Small intestine (tissue), 7 donors: ENCODE data around the gene THSD4. TPM values are rescaled to one million over a fixed set of nuclear protein-coding genes. Genes with fewer than 3 reads are reported as not detected.
A peak's percentile ranks its signal among the peaks of the same experiment; 100 is the strongest.

Experiments
- DNase-seq, 2 donors: peaks; one replicate each; pipeline versions ENCODE4 v3.0.0 to v3.0.0-alpha.2; 2013
- FAIRE-seq: peaks from 2 replicates; lab custom pipeline; 2012; peaks lifted over from hg19 to GRCh38; lab: Jason Lieb, UNC
- H3K27ac ChIP-seq, 3 donors: one replicate each; pipeline ENCODE4 v1.5.1; 2013; ENCODE audit warnings: low read length in 2 of 3, mild to moderate bottlenecking in 2 of 3, control low read depth in 1 of 3, inconsistent platforms in 1 of 3, low read depth in 1 of 3, moderate library complexity in 1 of 3
- H3K27me3 ChIP-seq, 3 donors: one replicate each; pipeline ENCODE4 v1.6.1; 2013; ENCODE audit warnings: low read length in 3 of 3, inconsistent platforms in 1 of 3; ENCODE audit not compliant: control insufficient read depth in 3 of 3, insufficient read depth in 3 of 3
- H3K36me3 ChIP-seq, 3 donors: one replicate each; pipeline ENCODE4 v1.6.1; 2013; ENCODE audit warnings: low read length in 3 of 3, inconsistent platforms in 1 of 3, low read depth in 1 of 3, mild to moderate bottlenecking in 1 of 3, moderate library complexity in 1 of 3; ENCODE audit not compliant: control insufficient read depth in 3 of 3, insufficient read depth in 2 of 3
- H3K4me1 ChIP-seq, 3 donors: one replicate each; pipeline ENCODE4 v1.6.1; 2013; ENCODE audit warnings: low read length in 2 of 3, inconsistent platforms in 1 of 3, low read depth in 1 of 3, mild to moderate bottlenecking in 1 of 3, moderate library complexity in 1 of 3; ENCODE audit not compliant: control insufficient read depth in 3 of 3, insufficient read depth in 2 of 3
- H3K4me3 ChIP-seq, 3 donors: one replicate each; pipeline ENCODE4 v1.5.1; 2013; ENCODE audit warnings: low read length in 3 of 3, control low read depth in 1 of 3, inconsistent platforms in 1 of 3, low read depth in 1 of 3, mild to moderate bottlenecking in 1 of 3, moderate library complexity in 1 of 3
- H3K9me3 ChIP-seq, 2 donors: one replicate each; pipeline ENCODE4 v1.6.1; 2013; ENCODE audit warnings: low read depth in 1 of 2, low read length in 1 of 2; ENCODE audit not compliant: control insufficient read depth in 2 of 2, insufficient read depth in 1 of 2
- WGBS, 3 donors: extraction: QIAGEN DNeasy Blood & Tissue Kit; methylation state at CpG; one replicate each; pipeline ENCODE4 v1.1.7; 2013; 5-methylcytosine and 5-hydroxymethylcytosine counted together
- polyA plus RNA-seq, 4 donors: library from polyadenylated mRNA; stranded (reverse) in 3 of 4; unstranded in 1 of 4; fragments of 200-250 nt in 3 of 4; fragments of 120-200 nt in 1 of 4; gene quantifications; one replicate each; pipeline versions ENCODE4 v1.2.1 to v1.2.3, GENCODE V29; 2013
- donor health status: healthy with polysubstance abuse.
- donor health status: control.
- donor health status: control.
- donor health status: Bipolar disorder and iron deficiency.
- donor health status: healthy.

THSD4 gene
- polyA plus RNA-seq, 4 donors = 3.6 to 14.4 (median 9.7) TPM

GRCh38 chr15:71091601-71092000 is 23.7 kb upstream of the THSD4 start:
- Histone ChIP-seq H3K9me3 (no peaks in the 10 kb centered on the region), H3K27ac (no peak overlapping the region), H3K36me3 (no peaks in the 10 kb centered on the region), H3K27me3 (no peaks in the 10 kb centered on the region), H3K4me3 (no peak overlapping the region), H3K4me1 (peaks cover 0 to 3% (median 0%) of the 10 kb centered on the region in 3 donors)
- 52 to 81% (median 70%) methylated on average over 1 of the region's 1 CpG for WGBS, 3 donors
- DNase-seq (no peak), FAIRE-seq (no peak)

GRCh38 chr15:71092056-71092600 is 23.1 kb upstream of the THSD4 start:
- Histone ChIP-seq H3K4me1 (peaks cover 0 to 3% (median 0%) of the 10 kb centered on the region in 3 donors), H3K36me3 (no peaks in the 10 kb centered on the region), H3K27ac (no peak overlapping the region), H3K9me3 (no peaks in the 10 kb centered on the region), H3K4me3 (no peak overlapping the region), H3K27me3 (no peaks in the 10 kb centered on the region)
- DNase-seq (no peak), FAIRE-seq (no peak)
- 89 to 96% (median 93%) methylated on average over 5 to 7 of the region's 7 CpGs for WGBS, 3 donors

- Histone ChIP-seq H3K36me3 (no peaks in the 10 kb centered on the region), H3K4me3 (no peak overlapping the region), H3K27me3 (no peaks in the 10 kb centered on the region), H3K9me3 (no peaks in the 10 kb centered on the region), H3K4me1 (peaks cover 0 to 3% (median 0%) of the 10 kb centered on the region in 3 donors), H3K27ac (no peak overlapping the region)
- peak; percentile 63 to 75 for DNase-seq
- WGBS, 3 donors = 30 to 60% (median 40%) methylated on average over 11 of the region's 11 CpGs
- no peak for FAIRE-seq
Observed at GRCh38 chr15:71093054-71094024, 21.9 kb upstream of the THSD4 start.

DNA sequence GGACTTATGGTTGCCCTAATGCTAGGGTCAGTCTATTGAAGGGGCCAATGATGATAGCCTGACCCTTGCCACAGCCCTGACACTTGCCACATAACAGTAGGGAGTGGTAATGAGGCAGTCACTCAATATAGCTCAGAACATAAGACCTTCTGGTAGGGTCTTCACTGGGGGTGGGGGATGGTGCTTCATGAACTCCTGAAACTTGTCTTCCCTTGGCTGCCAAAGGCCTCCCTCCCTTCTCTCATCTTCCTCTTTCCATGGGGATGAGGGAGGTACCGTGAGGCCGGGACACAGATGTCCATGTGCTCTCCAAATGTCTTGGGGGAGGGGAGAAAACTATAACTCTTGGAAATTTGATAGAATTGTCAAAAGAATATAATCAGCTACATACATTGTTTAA is 21.1 kb upstream of the THSD4 start:
- Histone ChIP-seq H3K27ac (no peak overlapping the region), H3K4me1 (peaks cover 0 to 3% (median 0%) of the 10 kb centered on the region in 3 donors), H3K9me3 (no peaks in the 10 kb centered on the region), H3K4me3 (no peak overlapping the region), H3K27me3 (no peaks in the 10 kb centered on the region), H3K36me3 (no peaks in the 10 kb centered on the region)
- FAIRE-seq (no peak), DNase-seq (no peak)
- 91 to 94% (median 92%) methylated on average over 2 of the region's 2 CpGs for WGBS, 3 donors

GRCh38 chr15:71096676-71097075 is 18.6 kb upstream of the THSD4 start:
- DNase-seq (no peak), FAIRE-seq (no peak)
- 60 to 68% (median 61%) methylated on average over 3 of the region's 3 CpGs for WGBS, 3 donors
- Histone ChIP-seq H3K9me3 (no peaks in the 10 kb centered on the region), H3K27me3 (no peaks in the 10 kb centered on the region), H3K36me3 (no peaks in the 10 kb centered on the region), H3K27ac (no peak overlapping the region), H3K4me3 (no peak overlapping the region), H3K4me1 (peaks cover 0 to 3% (median 0%) of the 10 kb centered on the region in 3 donors)

DNA sequence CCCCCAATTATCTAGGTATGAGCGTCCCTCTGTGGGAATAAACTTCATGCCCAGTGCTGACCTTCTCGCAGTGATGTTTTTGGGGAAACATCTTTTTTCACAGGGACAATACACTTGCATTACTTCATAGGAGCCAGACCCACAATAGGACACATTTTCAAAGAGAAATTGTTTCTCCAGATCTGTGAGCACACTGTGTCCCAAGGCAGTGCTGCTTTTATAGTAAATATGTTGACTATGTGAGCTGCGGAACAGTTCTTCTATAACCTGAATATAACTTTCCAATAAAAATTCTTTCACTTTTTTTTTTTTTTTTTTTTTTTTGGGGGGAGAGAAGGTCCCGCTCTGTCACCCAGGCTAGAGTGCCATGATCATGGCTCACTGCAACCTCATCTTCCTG is 17.4 kb upstream of the THSD4 start:
- no peaks in the 10 kb centered on the region for H3K9me3 ChIP-seq
- FAIRE-seq (no peak), DNase-seq (no peak)
- H3K36me3 ChIP-seq = no peaks in the 10 kb centered on the region
- 87 to 95% (median 95%) methylated on average over 4 of the region's 4 CpGs for WGBS, 3 donors
- no peaks in the 10 kb centered on the region for H3K27me3 ChIP-seq
- H3K4me3 ChIP-seq = no peak overlapping the region
- peaks cover 0 to 3% (median 0%) of the 10 kb centered on the region in 3 donors for H3K4me1 ChIP-seq
- H3K27ac ChIP-seq = no peak overlapping the region

DNA sequence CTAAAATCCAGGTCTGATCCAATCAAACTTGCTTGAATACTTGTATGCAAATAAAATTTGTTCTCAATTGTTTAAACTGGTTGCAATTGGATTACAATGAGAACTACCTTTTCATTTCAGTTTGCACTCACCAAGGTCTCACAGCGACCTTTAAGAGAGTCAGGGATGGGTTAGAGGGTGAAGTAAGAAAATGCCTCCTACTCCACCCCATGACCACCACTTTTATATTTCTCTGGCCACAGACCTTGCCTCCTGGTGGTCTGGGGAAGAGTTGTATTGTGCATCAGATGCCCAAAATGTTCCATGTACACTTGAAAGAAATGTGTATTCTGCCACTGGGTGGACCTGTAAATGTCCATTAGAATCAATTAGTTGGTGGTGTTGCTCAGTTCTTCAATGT is 16.4 kb upstream of the THSD4 start:
- Histone ChIP-seq H3K4me3 (no peak overlapping the region), H3K9me3 (no peaks in the 10 kb centered on the region), H3K27me3 (no peaks in the 10 kb centered on the region), H3K27ac (no peak overlapping the region), H3K4me1 (no peaks in the 10 kb centered on the region), H3K36me3 (no peaks in the 10 kb centered on the region)
- WGBS, 3 donors = 73 to 84% (median 75%) methylated on average over 1 of the region's 1 CpG
- no peak for FAIRE-seq
- DNase-seq = no peak

DNA sequence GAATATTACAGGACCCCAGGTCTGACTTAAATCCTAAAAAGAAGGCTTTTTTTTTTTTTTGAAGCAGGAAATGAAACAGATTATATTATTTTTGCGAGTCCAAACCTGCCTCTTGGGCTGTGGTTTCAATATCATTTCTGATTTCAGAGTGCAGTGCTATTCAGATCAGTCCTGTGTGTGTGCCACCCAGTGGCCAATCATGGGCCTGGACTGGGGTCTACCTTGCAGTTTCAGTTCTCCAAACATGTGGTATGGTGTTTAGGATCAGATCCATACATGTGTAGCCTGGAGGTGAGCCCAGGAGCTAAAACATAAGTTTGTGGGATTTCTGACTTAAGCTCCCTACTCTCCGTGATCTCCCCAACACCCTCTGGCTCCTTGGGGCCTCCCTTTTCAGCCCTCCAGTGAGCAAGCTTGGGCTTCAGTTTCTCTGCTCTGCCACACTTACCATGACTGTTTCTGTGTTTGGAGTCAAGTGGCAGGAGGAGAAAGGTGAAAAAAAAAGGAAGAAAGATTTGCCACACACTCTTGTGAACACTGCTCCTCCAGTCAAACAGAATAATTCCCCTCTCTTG is 12.1 kb upstream of the THSD4 start:
- Histone ChIP-seq H3K27me3 (no peaks in the 10 kb centered on the region), H3K4me3 (no peak overlapping the region), H3K9me3 (no peaks in the 10 kb centered on the region), H3K4me1 (no peaks in the 10 kb centered on the region), H3K27ac (no peak overlapping the region), H3K36me3 (no peaks in the 10 kb centered on the region)
- 45 to 59% (median 57%) methylated on average over 2 of the region's 2 CpGs for WGBS, 3 donors
- FAIRE-seq (no peak), DNase-seq (peak; percentile 46 to 48)
